ENCODE results near the gene KCNQ1. TPM values are rescaled to one million over a fixed set of nuclear protein-coding genes. Genes with fewer than 3 reads are reported as not detected.

The KCNQ1 gene
- total RNA-seq, 1 experiment from 2014 or later: 2.5 TPM

GRCh38 chr11:2668876-2669275 lies 224.1 kb downstream of the KCNQ1 start:
- no peak for ATAC-seq
- Mint-ChIP-seq H3K4me3 (no peak overlapping the region), H3K36me3 (peaks cover 14% of the 10 kb centered on the region), H3K27ac (no peak overlapping the region), H3K4me1 (no peaks in the 10 kb centered on the region; the same call in 1 of the 2 replicates), H3K27me3 (ENCODE audit: low read depth) (peaks cover 20% of the 10 kb centered on the region), H3K9me3 (no peaks in the 10 kb centered on the region)
- TF ChIP-seq NR2C2 (CRISPR knock-in tag; IDR thresholded peaks at IDR 0.05) (no peak), TCF7 (CRISPR knock-in tag; IDR thresholded peaks at IDR 0.05; ENCODE audit: low read depth) (no peak), RELA (CRISPR knock-in tag; IDR thresholded peaks at IDR 0.05; ENCODE audit: borderline replicate concordance) (no peak), MXD4 (CRISPR knock-in tag; IDR thresholded peaks at IDR 0.05; ENCODE audit: borderline replicate concordance) (no peak), ZNF317 (CRISPR knock-in tag; IDR thresholded peaks at IDR 0.05; ENCODE audit: borderline replicate concordance, low read depth) (no peak), ZNF423 (CRISPR knock-in tag; IDR thresholded peaks at IDR 0.05) (no peak), AR (CRISPR knock-in tag; IDR thresholded peaks at IDR 0.05) (no peak), ELF4 (CRISPR knock-in tag; IDR thresholded peaks at IDR 0.05; ENCODE audit: low read depth) (no peak), GABPB1 (CRISPR knock-in tag; IDR thresholded peaks at IDR 0.05) (no peak), ZNF138 (CRISPR knock-in tag; conservative IDR thresholded peaks at IDR 0.05) (no peak)
- TF ChIP-seq, protein P1, sequence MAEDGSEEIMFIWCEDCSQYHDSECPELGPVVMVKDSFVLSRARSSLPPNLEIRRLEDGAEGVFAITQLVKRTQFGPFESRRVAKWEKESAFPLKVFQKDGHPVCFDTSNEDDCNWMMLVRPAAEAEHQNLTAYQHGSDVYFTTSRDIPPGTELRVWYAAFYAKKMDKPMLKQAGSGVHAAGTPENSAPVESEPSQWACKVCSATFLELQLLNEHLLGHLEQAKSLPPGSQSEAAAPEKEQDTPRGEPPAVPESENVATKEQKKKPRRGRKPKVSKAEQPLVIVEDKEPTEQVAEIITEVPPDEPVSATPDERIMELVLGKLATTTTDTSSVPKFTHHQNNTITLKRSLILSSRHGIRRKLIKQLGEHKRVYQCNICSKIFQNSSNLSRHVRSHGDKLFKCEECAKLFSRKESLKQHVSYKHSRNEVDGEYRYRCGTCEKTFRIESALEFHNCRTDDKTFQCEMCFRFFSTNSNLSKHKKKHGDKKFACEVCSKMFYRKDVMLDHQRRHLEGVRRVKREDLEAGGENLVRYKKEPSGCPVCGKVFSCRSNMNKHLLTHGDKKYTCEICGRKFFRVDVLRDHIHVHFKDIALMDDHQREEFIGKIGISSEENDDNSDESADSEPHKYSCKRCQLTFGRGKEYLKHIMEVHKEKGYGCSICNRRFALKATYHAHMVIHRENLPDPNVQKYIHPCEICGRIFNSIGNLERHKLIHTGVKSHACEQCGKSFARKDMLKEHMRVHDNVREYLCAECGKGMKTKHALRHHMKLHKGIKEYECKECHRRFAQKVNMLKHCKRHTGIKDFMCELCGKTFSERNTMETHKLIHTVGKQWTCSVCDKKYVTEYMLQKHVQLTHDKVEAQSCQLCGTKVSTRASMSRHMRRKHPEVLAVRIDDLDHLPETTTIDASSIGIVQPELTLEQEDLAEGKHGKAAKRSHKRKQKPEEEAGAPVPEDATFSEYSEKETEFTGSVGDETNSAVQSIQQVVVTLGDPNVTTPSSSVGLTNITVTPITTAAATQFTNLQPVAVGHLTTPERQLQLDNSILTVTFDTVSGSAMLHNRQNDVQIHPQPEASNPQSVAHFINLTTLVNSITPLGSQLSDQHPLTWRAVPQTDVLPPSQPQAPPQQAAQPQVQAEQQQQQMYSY (CRISPR knock-in tag; IDR thresholded peaks at IDR 0.05): no peak
- DNase-seq (ENCODE audit: low spot score): no peak
- POLR2A ChIA-PET: no interaction called here
- CTCF ChIA-PET: no interaction called here

DNA sequence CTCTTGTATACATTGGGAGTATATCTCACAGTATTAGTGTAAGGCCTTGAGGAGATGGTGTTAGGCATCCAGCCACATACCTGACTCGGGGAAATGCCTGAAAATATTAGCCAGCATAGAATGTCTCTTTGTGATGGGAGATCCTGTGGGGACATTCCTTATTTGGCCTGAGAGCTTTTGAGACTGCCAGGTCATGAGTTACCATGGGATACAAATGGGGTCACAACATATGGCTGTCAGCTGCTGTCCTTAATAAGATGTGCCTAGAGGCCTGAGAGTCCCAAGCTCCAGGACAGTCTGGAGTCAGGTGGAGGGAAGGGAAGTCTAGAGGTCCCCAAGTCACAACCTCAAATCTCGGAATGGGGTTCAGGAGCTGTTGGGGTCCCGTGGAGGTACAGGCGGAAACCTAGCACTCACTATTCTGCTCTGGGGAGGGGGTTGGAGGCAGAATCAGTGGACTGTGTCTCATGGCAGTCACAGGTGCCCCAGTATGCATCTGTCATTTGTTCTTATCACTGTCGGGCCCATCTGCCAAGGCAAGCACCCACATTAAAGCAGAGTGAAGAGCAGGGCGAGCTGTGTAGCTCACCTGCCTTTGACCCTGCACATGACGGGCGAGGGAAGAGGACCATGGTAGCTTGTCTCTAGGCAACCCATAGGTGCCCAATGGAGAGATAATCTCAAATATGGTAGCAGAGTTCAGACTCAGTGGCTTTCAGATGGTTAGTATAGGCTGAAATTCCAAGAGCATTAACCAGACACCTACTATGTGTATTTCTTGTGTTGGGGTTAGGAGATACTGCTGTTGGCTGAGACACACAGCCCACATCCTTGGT lies 225.0 kb downstream of the KCNQ1 start:
- ATAC-seq (no peak), DNase-seq (ENCODE audit: low spot score) (no peak)
- POLR2A ChIA-PET: no interaction called here
- H3K27ac Mint-ChIP-seq: no peak overlapping the region; the same call in 1 of the 2 replicates
- H3K36me3 Mint-ChIP-seq: peaks cover 10% of the 10 kb centered on the region
- CTCF ChIA-PET: no interaction called here
- no peak overlapping the region for H3K4me3 Mint-ChIP-seq
- peaks cover 14% of the 10 kb centered on the region for H3K27me3 Mint-ChIP-seq (ENCODE audit: low read depth)
- no peak for TF ChIP-seq ZBTB21 (CRISPR knock-in tag; IDR thresholded peaks at IDR 0.05; ENCODE audit: borderline replicate concordance)
- TF ChIP-seq, protein P2, sequence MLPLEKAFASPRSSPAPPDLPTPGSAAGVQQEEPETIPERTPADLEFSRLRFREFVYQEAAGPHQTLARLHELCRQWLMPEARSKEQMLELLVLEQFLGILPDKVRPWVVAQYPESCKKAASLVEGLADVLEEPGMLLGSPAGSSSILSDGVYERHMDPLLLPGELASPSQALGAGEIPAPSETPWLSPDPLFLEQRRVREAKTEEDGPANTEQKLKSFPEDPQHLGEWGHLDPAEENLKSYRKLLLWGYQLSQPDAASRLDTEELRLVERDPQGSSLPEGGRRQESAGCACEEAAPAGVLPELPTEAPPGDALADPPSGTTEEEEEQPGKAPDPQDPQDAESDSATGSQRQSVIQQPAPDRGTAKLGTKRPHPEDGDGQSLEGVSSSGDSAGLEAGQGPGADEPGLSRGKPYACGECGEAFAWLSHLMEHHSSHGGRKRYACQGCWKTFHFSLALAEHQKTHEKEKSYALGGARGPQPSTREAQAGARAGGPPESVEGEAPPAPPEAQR (CRISPR knock-in tag; IDR thresholded peaks at IDR 0.05): no peak
- TF ChIP-seq TEAD4 (CRISPR knock-in tag; IDR thresholded peaks at IDR 0.05): no peak
- TF ChIP-seq, protein P1 (CRISPR knock-in tag; IDR thresholded peaks at IDR 0.05): no peak
- TF ChIP-seq SMAD4 (CRISPR knock-in tag; IDR thresholded peaks at IDR 0.05): no peak
- TF ChIP-seq, protein P3, sequence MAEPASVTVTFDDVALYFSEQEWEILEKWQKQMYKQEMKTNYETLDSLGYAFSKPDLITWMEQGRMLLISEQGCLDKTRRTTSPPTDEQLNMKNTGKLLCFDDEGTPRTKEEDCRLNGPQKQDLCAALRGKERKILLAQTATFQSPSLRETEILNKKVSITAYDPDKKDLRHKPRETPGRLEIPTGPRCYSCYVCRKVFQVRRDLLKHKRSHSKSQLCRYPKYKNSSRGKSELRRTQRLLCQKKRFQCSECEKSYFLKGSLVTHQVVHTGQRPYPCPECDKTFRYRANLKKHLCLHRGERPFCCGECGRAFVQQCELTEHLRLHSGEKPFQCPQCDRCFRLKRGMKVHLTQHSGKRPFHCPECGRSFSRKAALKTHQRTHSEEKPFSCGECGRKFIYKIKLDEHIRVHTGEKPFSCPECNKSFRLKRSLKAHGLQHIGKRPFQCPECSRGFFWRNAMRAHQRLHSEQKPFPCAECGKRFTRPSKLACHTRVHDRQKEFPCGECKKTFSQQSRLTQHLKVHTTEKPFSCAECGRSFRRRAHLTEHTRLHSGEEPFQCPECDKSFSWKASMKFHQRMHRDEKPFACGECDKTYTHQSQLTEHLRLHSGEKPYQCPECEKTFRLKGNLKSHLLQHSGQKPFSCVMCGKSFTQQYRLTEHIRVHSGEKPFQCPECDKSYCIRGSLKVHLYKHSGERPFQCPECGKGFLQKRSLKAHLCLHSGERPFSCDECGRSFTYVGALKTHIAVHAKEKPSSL (CRISPR knock-in tag; conservative IDR thresholded peaks at IDR 0.05): no peak
- no peak for TF ChIP-seq ATF1 (CRISPR knock-in tag; IDR thresholded peaks at IDR 0.05)
- no peak for TF ChIP-seq PRRX2 (CRISPR knock-in tag; IDR thresholded peaks at IDR 0.05)
- no peak for TF ChIP-seq MXD4 (CRISPR knock-in tag; IDR thresholded peaks at IDR 0.05; ENCODE audit: borderline replicate concordance)
- peaks cover 2% of the 10 kb centered on the region for H3K4me1 Mint-ChIP-seq
- H3K9me3 Mint-ChIP-seq: no peaks in the 10 kb centered on the region

All from WTC11 (cell line).